ENCODE measurements around the gene DNAL1.
A peak's percentile ranks its signal among the peaks of the same experiment; 100 is the strongest.

The DNAL1 gene

DNA sequence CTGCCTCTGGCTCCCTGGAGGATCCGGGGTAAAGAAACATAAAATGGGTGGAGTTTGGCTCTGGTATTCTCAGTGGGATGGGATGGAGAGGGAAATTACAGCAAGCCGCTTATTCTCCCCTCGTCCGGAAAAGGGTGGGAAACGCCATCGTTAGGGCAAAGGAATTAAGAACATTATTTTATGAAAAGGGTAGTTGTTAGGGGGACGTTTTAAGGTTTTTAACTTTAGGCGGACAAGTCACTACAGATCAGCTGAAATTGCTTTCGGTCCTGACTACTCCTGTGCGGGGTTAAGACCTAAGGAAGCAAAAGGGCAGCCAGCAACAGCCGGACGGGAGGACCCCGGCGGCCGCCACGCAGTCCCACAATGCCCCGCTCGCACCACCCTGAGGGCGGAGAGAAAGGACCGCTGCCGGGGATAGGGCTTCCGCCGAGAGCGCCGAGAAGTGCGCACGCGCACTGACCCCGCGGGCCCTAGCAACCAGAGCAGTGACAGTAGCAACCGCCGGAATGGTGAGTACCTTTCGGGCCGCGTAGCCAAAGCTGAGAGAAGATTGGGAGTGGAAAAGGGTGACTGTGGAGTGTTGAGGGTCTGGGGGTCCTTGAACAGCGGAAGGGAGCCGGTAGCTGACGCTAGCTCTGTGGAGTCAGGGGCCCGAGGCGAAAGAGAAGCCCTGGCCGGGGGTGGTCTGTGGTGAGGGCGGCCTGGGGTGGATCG, at the start of gene DNAL1:
DNAL1 (plus strand) TSS at position 456 of the 717 bp plus-strand sequence; CDS start at position 510, 54 bp downstream.
- Histone ChIP-seq H3K9me3 (ENCODE audit: low read length) (no peaks in the 10 kb centered on the region), H3K4me3 (ENCODE audit: low read depth in 1 of 2, low read length in 2 of 2) (peak within 1 kb of the TSS; percentile 72 to 93), H3K27me3 (ENCODE audit: control insufficient read depth in 1 of 2, insufficient read depth in 2 of 2, low read length in 2 of 2) (no peaks in the 10 kb centered on the region), H3K9ac (ENCODE audit: low read length) (peak within 1 kb of the TSS; percentile 70), H3K4me1 (ENCODE audit: insufficient read depth, low read length) (peaks cover 8% of the 10 kb centered on the region), H3K36me3 (ENCODE audit: insufficient read depth, low read length) (no peaks in the 10 kb centered on the region), H3K27ac (ENCODE audit: low read depth, low read length) (peak within 1 kb of the TSS; percentile 86)

DNA sequence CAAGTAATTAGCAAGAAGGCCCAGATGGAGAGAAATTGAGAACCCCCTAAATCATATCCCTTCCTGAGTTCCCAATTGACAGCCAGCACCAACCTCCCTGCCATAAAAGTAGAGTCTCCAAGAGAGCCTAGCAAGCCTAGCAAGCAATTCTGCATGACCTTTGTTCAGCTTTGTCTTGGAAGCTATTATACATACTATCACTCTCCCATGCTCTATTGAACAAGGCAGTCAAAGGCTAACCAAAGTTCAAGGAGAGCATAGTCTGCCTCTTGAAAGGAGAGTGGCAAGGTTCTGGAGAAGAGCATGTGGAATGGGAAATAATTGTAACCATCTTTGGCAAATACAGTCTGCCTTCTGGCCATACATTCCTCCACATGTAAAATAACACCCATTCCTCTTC, 45.3 kb upstream of the DNAL1 start:
- Histone ChIP-seq H3K9me3 (ENCODE audit: low read length) (no peaks in the 10 kb centered on the region), H3K27me3 (ENCODE audit: control insufficient read depth in 1 of 2, insufficient read depth in 2 of 2, low read length in 2 of 2) (no peaks in the 10 kb centered on the region), H3K4me1 (ENCODE audit: insufficient read depth, low read length) (no peaks in the 10 kb centered on the region), H3K4me3 (ENCODE audit: low read depth in 1 of 2, low read length in 2 of 2) (no peak overlapping the region), H3K9ac (ENCODE audit: low read length) (no peak overlapping the region), H3K36me3 (ENCODE audit: insufficient read depth, low read length) (no peaks in the 10 kb centered on the region), H3K27ac (ENCODE audit: low read depth, low read length) (no peak overlapping the region)

DNA sequence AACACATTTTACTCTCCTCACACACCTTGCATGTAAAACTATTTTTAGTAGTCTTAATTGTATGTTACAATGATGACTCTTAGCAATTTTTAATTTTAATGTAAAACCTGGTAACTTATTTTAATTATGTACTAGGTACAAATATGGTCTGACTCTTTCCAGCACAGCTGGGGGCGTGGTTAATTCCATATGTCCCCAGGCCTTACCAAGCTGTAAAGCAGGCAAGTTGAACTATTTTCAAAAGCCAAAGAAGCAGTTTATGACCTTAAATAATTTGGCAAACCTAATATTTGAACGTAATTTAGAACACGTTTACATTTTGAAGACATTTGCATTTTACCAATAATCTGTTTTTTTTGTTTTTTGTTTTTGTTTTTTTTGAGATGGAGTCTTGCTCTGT, 41.8 kb upstream of the DNAL1 start:
- Histone ChIP-seq H3K9me3 (ENCODE audit: low read length) (no peaks in the 10 kb centered on the region), H3K27me3 (ENCODE audit: control insufficient read depth in 1 of 2, insufficient read depth in 2 of 2, low read length in 2 of 2) (no peaks in the 10 kb centered on the region), H3K27ac (ENCODE audit: low read depth, low read length) (no peak overlapping the region), H3K4me3 (ENCODE audit: low read depth in 1 of 2, low read length in 2 of 2) (no peak overlapping the region), H3K4me1 (ENCODE audit: insufficient read depth, low read length) (no peaks in the 10 kb centered on the region), H3K9ac (ENCODE audit: low read length) (no peak overlapping the region), H3K36me3 (ENCODE audit: insufficient read depth, low read length) (no peaks in the 10 kb centered on the region)

DNA sequence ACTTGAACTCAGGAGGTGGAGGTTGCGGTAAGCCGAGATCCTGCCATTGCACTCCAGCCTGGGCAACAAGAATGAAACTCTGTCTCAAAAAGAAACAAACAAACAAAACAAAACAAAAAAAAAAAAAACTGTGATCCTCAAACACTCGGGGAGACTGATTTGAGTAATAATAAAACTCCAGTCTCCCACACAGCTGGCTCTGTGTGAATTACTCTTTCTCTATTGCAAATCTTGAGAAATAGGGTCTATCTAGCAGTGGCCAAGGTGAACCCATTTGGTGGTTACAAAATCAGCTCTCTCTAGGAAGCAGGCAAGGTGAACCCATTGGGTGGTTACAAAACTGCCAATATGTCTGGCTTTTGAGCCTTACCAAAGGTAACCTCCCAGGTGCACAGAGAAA, 38.5 kb upstream of the DNAL1 start:
- no peak overlapping the region for H3K4me3 ChIP-seq (ENCODE audit: low read depth in 1 of 2, low read length in 2 of 2)
- no peaks in the 10 kb centered on the region for H3K27me3 ChIP-seq (ENCODE audit: control insufficient read depth in 1 of 2, insufficient read depth in 2 of 2, low read length in 2 of 2)
- no peaks in the 10 kb centered on the region for H3K4me1 ChIP-seq (ENCODE audit: insufficient read depth, low read length)
- no peak overlapping the region for H3K9ac ChIP-seq (ENCODE audit: low read length)
- H3K9me3 ChIP-seq (ENCODE audit: low read length): no peaks in the 10 kb centered on the region
- no peaks in the 10 kb centered on the region for H3K36me3 ChIP-seq (ENCODE audit: insufficient read depth, low read length)
- H3K27ac ChIP-seq (ENCODE audit: low read depth, low read length): no peak overlapping the region

DNA sequence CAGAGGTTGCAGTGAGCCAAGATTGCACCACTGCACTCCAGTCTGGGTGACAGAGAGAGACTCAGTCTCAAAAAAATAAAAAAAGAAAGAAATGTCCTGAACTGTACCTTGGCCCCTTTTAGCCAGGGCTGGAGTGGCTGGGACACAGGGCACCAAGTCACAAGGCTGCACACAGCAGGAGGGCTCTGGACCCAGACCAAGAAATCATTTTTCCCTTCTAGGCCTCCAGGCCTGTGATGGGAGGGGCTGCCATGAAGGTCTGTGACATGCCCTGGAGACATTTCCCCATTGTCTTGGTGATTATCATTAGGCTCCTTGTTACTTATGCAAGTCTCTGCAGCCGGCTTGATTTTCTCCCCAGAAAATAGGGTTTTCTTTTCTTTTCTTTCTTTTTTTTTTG, 37.5 kb upstream of the DNAL1 start:
- no peak overlapping the region for H3K4me3 ChIP-seq (ENCODE audit: low read depth in 1 of 2, low read length in 2 of 2)
- H3K9ac ChIP-seq (ENCODE audit: low read length): no peak overlapping the region
- no peaks in the 10 kb centered on the region for H3K9me3 ChIP-seq (ENCODE audit: low read length)
- no peaks in the 10 kb centered on the region for H3K4me1 ChIP-seq (ENCODE audit: insufficient read depth, low read length)
- H3K36me3 ChIP-seq (ENCODE audit: insufficient read depth, low read length): no peaks in the 10 kb centered on the region
- no peaks in the 10 kb centered on the region for H3K27me3 ChIP-seq (ENCODE audit: control insufficient read depth in 1 of 2, insufficient read depth in 2 of 2, low read length in 2 of 2)
- no peak overlapping the region for H3K27ac ChIP-seq (ENCODE audit: low read depth, low read length)

- Histone ChIP-seq H3K9me3 (ENCODE audit: low read length) (no peaks in the 10 kb centered on the region), H3K4me1 (ENCODE audit: insufficient read depth, low read length) (peaks cover 5% of the 10 kb centered on the region), H3K36me3 (ENCODE audit: insufficient read depth, low read length) (no peaks in the 10 kb centered on the region), H3K4me3 (ENCODE audit: low read depth in 1 of 2, low read length in 2 of 2) (no peak overlapping the region), H3K27me3 (ENCODE audit: control insufficient read depth in 1 of 2, insufficient read depth in 2 of 2, low read length in 2 of 2) (no peaks in the 10 kb centered on the region), H3K27ac (ENCODE audit: low read depth, low read length) (no peak overlapping the region), H3K9ac (ENCODE audit: low read length) (no peak overlapping the region)
These were observed 34.1 kb upstream of the DNAL1 start for GRCh38 chr14:73610687-73611086.

GRCh38 chr14:73612339-73613045, 32.3 kb upstream of the DNAL1 start, which contains the start of gene ACOT6:
Gene ACOT6 (plus strand): TSS chr14:73612517. CDS start chr14:73612572, 55 bp downstream.
- Histone ChIP-seq H3K4me3 (ENCODE audit: low read depth in 1 of 2, low read length in 2 of 2) (peak within 1 kb of the TSS; percentile 59 to 79), H3K9ac (ENCODE audit: low read length) (peak within 1 kb of the TSS; percentile 57), H3K27me3 (ENCODE audit: control insufficient read depth in 1 of 2, insufficient read depth in 2 of 2, low read length in 2 of 2) (no peaks in the 10 kb centered on the region)

GRCh38 chr14:73613046-73613383, 31.8 kb upstream of the DNAL1 start:
- Histone ChIP-seq H3K9me3 (ENCODE audit: low read length) (no peaks in the 10 kb centered on the region), H3K4me1 (ENCODE audit: insufficient read depth, low read length) (peaks cover 5% of the 10 kb centered on the region), H3K36me3 (ENCODE audit: insufficient read depth, low read length) (no peaks in the 10 kb centered on the region), H3K27me3 (ENCODE audit: control insufficient read depth in 1 of 2, insufficient read depth in 2 of 2, low read length in 2 of 2) (no peaks in the 10 kb centered on the region), H3K27ac (ENCODE audit: low read depth, low read length) (peak overlapping the region; percentile 70), H3K4me3 (ENCODE audit: low read depth in 1 of 2, low read length in 2 of 2) (peak overlapping the region; percentile 59 to 79), H3K9ac (ENCODE audit: low read length) (peak overlapping the region; percentile 57)

More at GRCh38 chr14:73612339-73613045, 32.3 kb upstream of the DNAL1 start, which contains the start of gene ACOT6:
- Histone ChIP-seq H3K4me1 (ENCODE audit: insufficient read depth, low read length) (peaks cover 5% of the 10 kb centered on the region), H3K36me3 (ENCODE audit: insufficient read depth, low read length) (no peaks in the 10 kb centered on the region), H3K9me3 (ENCODE audit: low read length) (no peaks in the 10 kb centered on the region), H3K27ac (ENCODE audit: low read depth, low read length) (peak within 1 kb of the TSS; percentile 70)

DNA sequence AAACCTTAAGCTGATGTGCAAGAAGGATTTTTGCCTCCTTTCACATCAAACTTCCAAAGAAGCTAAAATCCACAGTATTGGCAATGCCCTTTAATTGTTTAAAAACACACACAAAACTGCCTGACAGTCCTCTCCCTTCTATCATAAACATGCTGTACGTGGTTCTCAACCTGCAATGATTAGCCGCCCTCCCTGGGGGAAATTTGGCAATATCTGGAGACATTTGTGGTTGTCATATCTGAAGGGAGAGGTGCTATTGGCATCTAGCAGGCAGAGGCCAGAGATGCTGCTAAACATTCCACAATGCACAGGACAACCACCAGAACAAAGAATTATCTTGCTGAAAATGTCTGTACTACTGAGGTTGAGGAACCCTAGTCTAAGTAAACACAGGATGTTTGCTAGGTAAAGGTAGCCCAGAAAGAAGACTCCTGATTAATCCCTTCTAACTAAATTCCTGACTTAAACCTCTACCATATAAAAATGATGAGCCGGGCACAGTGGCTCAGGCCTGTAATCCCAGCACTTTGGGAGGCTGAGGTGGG, 31.3 kb upstream of the DNAL1 start:
- H3K9me3 ChIP-seq (ENCODE audit: low read length): no peaks in the 10 kb centered on the region
- H3K27me3 ChIP-seq (ENCODE audit: control insufficient read depth in 1 of 2, insufficient read depth in 2 of 2, low read length in 2 of 2): no peaks in the 10 kb centered on the region
- peak overlapping the region in 1 of 2 donors; percentile 59 for H3K4me3 ChIP-seq (ENCODE audit: low read depth in 1 of 2, low read length in 2 of 2)
- no peak overlapping the region for H3K27ac ChIP-seq (ENCODE audit: low read depth, low read length)
- H3K4me1 ChIP-seq (ENCODE audit: insufficient read depth, low read length): peaks cover 5% of the 10 kb centered on the region
- H3K36me3 ChIP-seq (ENCODE audit: insufficient read depth, low read length): no peaks in the 10 kb centered on the region
- H3K9ac ChIP-seq (ENCODE audit: low read length): no peak overlapping the region

DNA sequence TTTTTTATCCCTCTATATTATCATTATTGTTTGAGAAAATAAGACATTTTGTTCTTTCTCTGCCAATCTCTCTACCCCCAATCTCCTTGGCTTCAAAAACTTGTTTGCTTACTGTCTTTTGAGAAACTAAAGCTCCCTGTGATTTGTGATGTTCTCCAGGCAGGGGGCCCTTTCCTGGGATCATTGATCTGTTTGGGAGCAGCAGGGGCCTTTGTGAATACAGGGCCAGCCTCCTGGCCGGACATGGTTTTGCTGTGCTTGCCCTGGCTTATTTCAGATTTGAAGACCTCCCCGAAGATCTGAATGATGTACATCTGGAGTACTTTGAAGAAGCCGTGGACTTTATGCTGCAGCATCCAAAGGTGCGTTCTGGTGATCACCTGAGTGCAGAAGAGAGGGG, 28.0 kb upstream of the DNAL1 start:
- Histone ChIP-seq H3K9me3 (ENCODE audit: low read length) (no peaks in the 10 kb centered on the region), H3K9ac (ENCODE audit: low read length) (no peak overlapping the region), H3K4me1 (ENCODE audit: insufficient read depth, low read length) (peaks cover 5% of the 10 kb centered on the region), H3K4me3 (ENCODE audit: low read depth in 1 of 2, low read length in 2 of 2) (no peak overlapping the region), H3K27ac (ENCODE audit: low read depth, low read length) (no peak overlapping the region), H3K27me3 (ENCODE audit: control insufficient read depth in 1 of 2, insufficient read depth in 2 of 2, low read length in 2 of 2) (no peaks in the 10 kb centered on the region), H3K36me3 (ENCODE audit: insufficient read depth, low read length) (no peaks in the 10 kb centered on the region)

DNA sequence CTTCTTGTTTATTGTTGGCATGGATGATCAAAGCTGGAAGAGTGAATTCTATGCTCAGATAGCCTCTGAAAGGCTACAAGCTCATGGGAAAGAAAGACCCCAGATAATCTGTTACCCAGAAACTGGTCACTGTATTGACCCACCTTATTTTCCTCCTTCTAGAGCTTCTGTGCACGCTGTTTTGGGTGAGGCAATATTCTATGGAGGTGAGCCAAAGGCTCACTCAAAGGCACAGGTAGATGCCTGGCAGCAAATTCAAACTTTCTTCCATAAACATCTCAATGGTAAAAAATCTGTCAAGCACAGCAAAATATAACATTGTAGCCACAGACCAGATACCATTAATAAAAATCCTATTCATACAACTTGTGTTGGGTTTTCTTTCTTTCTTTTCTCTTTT, 25.3 kb upstream of the DNAL1 start:
- H3K9ac ChIP-seq (ENCODE audit: low read length): no peak overlapping the region
- H3K27me3 ChIP-seq (ENCODE audit: control insufficient read depth in 1 of 2, insufficient read depth in 2 of 2, low read length in 2 of 2): no peaks in the 10 kb centered on the region
- no peak overlapping the region for H3K4me3 ChIP-seq (ENCODE audit: low read depth in 1 of 2, low read length in 2 of 2)
- no peaks in the 10 kb centered on the region for H3K9me3 ChIP-seq (ENCODE audit: low read length)
- no peaks in the 10 kb centered on the region for H3K36me3 ChIP-seq (ENCODE audit: insufficient read depth, low read length)
- no peaks in the 10 kb centered on the region for H3K4me1 ChIP-seq (ENCODE audit: insufficient read depth, low read length)
- H3K27ac ChIP-seq (ENCODE audit: low read depth, low read length): no peak overlapping the region

Measured in muscle layer of colon (tissue), 2 donors.